22Rv1 (cell line): Measurements from ENCODE around the gene SUFU.

ENCODE experiments used
- ZFX ChIP-seq: fragments of 450-650 bp; IDR thresholded peaks from 2 replicates; pipeline ENCODE4 v1.6.1; 2017; ENCODE audit warnings: antibody characterized with exemption, borderline replicate concordance
- TF ChIP-seq, protein P1 (sequence below): fragments of 450-650 bp; IDR thresholded peaks from 2 replicates; pipeline ENCODE4 v1.5.1; 2017; ENCODE audit warnings: mild to moderate bottlenecking

DNA sequence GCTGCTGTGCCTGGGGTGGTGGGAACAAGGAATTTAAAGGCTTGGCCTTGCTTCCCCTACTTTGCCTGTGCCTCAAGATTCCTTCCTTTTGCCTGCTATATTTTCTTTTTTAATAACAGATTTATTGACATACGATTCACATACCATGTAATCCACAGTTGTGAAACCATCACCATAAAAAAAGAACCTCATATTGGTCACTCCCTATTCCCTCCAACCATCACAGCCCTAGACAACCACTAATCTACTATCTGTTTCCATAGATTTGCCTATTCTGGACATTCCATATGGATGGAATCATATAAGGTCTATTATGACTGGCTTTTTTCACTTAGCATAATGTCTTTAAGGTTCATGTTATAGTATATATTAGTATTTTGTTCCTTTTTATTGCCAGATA lies 81.3 kb downstream of the SUFU start:
- TF ChIP-seq, protein P1, sequence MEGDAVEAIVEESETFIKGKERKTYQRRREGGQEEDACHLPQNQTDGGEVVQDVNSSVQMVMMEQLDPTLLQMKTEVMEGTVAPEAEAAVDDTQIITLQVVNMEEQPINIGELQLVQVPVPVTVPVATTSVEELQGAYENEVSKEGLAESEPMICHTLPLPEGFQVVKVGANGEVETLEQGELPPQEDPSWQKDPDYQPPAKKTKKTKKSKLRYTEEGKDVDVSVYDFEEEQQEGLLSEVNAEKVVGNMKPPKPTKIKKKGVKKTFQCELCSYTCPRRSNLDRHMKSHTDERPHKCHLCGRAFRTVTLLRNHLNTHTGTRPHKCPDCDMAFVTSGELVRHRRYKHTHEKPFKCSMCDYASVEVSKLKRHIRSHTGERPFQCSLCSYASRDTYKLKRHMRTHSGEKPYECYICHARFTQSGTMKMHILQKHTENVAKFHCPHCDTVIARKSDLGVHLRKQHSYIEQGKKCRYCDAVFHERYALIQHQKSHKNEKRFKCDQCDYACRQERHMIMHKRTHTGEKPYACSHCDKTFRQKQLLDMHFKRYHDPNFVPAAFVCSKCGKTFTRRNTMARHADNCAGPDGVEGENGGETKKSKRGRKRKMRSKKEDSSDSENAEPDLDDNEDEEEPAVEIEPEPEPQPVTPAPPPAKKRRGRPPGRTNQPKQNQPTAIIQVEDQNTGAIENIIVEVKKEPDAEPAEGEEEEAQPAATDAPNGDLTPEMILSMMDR, result no peak
- TF ChIP-seq ZFX, result no peak
